HG02840 (cell line): ENCODE data around the gene LMX1B.

ENCODE experiments used
- ATAC-seq: cut with Tn5 transposase; IDR thresholded peaks from one replicate; pipeline ENCODE4 v1.9.1; 2021; ENCODE audit warnings: mild to moderate bottlenecking, moderate library complexity, moderate number of reproducible peaks; ENCODE audit not compliant: unreplicated experiment, low FRiP score

LMX1B gene

DNA sequence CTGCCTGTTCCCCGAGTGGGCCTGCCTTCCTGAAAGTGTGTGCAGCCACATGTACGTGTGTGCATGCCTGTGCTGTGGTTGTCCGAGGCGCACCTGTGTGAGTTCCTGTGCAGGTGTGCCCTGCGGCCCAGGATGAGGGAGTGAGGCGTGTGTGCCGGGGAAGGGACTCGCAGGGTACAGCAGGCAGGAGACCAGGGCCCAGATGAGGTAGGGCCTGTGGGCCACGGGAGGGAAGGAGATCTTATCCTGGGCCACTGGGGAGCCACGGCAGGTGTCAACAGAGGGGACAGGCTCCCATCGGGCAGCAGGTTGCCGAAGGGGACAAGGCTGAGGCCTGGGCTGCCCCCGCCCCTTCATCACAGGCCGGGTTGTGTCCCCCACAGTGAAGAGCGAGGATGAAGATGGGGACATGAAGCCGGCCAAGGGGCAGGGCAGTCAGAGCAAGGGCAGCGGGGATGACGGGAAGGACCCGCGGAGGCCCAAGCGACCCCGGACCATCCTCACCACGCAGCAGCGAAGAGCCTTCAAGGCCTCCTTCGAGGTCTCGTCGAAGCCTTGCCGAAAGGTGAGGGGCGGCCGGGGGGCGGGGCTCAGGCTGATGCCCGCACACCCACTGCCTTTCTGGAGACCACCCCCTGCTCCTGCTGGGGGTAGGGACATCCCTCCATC, 79.2 kb downstream of the LMX1B start:
- ATAC-seq = no peak

DNA sequence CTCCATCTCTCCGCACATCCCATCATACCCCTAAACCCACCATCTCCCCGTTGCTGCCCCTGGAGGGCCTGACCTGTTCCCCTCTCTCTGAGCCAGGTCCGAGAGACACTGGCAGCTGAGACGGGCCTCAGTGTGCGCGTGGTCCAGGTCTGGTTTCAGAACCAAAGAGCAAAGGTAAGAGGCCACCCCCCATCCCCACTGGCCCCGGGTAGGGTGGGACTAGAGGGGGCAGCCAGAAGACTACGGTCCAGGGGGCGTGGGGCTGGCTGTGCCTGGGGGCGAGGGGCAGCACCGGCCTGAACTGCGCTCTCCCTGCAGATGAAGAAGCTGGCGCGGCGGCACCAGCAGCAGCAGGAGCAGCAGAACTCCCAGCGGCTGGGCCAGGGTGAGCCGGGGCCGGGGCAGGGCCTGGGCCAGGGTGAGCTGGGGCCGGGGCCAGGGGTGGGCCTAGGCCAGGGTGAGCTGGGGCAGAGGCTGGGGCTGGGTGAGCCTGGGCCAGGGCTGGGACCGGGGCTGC, 79.8 kb downstream of the LMX1B start:
- ATAC-seq = no peak

DNA sequence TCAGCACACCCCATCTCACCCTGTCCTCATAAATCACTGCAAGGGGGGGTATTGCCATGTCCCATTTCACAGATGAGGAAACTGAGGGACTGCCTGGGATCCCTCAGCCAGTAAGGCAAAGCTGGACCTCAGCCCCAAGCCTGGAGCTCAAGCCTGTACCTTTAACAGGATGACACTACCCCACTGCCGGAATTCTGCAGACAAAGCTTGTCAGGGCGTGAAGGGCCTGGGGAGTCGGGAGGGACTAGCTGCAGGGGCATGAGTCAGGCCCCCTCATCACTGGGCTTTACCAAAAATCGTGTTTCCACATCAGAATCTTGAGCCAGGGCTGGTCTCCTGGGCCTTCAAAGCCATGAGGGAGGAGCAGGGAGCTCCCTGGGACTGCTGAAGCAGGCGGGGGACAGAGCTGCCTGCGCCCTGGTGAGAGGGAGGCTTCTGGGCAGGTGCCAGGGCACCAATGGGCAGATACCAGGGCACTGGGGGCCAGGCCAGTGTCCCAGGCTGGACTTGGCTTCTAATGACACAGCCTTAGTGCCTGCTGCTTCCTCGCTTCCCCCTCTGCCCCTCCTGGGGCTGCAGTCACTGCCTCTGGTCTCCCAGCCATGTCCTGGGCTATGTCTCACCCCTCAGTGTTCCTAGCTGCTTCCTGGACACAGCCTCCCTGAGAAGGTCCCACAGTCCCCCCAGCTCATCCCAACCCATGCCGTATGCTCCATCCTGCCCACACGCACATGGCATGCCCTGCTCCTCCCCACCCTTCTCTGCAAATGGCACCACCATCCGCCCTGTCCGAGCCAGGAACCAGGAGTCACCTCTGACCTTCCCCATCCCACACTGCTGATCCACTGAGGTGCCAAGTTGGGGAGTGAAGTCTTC, 80.7 kb downstream of the LMX1B start:
- no peak for ATAC-seq

DNA sequence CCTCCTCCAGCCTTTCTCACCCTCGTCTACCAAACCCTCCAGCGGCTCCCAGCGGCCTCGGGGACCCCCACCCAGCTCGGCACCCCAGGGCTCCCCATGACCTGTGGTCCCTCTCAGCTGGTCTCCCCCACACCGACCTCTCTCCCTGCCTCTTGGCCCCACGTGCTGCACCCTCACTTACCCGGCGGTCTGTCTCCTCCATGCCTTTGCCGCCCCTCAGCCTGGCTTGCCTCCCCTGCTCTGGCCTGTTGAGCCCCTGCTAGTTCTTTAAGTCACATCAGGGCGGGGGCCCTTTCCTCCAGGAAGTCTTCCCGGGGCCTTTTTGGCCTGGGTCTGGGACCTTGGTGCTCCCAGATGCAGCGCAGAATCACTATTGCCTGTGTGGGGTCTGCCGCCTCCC, 81.5 kb downstream of the LMX1B start:
- no peak for ATAC-seq

DNA sequence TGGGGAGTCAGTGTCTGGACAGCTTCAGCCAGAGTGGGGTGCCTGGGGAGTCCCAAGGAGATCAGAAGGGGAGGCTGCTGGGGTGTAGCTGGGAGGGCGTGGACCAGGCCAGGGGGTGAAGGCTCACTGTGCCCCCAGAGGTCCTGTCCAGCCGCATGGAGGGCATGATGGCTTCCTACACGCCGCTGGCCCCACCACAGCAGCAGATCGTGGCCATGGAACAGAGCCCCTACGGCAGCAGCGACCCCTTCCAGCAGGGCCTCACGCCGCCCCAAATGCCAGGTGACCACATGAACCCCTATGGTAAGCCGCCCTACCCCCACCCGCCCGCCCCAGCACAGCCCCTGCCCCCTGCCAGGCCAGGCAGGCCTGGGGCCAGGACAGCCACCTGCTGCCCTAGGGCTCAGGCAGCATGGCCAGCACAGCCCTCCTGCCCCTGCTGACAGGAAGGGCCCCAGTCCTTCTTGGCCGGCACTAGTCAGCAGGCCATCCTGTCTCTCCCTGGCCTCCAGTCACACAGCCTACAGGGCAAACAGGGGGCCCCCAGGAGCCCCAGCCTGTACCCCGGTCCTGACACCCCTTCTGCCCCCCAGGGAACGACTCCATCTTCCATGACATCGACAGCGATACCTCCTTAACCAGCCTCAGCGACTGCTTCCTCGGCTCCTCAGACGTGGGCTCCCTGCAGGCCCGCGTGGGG, 82.1 kb downstream of the LMX1B start:
- ATAC-seq = no peak

DNA sequence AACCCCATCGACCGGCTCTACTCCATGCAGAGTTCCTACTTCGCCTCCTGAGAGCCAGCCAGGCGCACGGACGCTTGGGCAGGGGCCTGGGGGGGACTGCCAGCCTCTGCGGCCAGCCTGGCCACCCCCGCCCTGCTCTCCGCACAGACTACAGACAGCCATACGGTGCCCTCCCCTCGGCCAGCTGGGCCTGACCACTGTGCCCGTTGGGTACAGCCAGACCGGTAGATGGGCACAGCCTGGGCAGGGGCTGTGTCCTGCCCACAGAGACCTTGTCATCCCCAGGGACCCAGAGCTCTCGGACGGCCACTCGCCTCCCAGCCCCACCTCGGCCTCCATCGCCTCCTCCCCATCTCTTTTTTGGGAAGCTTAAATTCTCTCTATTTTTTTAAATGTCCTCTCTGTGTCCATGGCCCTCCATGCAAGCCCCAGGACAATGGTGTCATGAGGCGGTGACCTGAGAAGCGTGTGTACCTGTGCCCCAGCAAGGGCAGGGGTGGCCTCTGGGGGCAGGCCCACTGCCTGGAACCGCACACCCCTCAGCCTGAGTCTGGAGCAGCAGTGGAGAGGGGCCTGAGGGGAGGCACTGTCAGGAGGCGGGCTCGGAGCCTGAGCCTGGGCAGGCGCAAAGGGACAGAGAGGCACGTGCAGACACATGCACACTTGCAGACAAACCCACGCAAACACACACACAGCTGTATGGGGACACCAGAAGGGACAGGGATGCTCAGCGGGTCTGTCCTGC, 82.8 kb downstream of the LMX1B start:
- no peak for ATAC-seq

DNA sequence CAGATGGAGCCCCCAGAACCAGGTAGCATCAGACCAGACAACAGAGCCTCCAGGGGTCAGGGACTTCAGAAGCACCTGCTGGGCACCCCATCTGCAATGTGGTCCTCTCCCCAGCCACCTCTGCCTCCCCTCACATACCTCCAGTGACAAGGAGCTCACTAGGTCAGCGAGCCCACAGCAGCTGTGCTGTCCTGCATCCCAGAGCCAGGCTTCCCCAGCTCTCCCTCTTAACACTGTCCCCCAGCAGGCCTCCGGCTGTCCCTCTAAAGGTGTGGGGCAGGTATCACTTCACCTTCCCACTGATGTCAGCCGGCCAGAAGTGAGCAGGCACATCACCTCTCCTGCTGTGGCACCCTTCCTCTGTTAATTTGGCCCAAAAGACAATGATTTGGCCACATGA, 83.6 kb downstream of the LMX1B start:
- no peak for ATAC-seq

DNA sequence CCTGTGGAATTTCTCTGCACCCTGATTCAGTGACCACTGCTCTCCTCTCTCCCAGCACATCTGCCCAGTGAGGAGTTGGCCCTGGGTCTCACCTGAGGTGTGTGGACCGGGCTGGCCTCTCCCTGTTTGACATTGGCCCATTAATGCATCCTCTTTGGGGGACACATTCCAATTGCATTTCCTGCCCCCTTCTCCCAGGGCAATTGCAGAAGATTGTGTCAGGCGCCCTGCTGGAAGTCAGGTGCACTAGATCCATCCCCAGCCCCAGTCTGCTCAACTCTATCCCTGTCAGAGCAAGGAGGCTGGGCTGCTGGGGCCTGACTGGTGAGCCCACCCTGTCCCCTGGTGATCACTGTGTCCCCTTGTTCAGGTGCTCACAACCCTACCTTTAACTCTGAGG, 84.5 kb downstream of the LMX1B start:
- ATAC-seq = no peak

DNA sequence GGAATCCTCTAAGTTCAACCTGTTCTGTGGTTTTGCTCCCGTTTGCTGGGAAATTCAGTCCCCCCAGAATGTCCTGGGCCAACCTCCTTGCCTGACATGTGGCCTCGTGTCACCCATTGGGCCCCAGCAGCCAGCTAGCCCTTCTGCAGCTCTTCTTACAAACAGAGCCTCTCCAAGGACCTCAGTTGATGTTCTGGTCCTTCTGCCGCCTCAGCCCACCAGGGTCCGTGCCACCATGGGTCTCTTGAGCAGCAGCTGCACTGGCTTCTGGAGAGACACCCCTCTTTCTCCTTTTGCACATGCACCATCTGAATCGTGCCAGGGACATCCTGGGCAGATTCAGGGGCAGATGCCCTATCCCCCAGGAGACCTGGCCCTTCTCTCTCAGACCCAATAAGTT, 85.0 kb downstream of the LMX1B start:
- ATAC-seq = no peak

DNA sequence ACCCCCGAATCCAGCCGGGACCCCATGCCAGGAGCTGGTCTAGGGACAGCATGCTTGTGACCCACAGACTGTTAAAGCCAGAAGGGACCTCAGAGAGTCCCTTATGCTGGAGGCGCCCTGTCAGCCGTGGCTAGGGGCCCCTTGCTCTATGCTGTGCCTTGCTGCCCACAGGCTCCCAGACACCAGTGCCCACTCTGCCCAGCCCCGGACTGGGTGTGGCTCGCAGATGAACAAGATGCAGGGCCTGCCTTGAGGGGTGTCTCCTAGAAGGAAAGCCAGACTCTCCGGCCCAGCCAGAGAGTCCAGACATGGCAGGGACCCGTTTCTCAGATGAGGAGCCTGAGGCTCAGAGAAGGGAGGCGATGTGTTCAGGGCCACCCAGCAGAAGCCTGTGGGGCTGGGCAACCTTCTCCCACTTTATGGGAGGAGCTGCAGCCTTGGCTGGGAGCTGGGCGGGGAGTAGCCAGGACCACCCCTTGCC, 85.7 kb downstream of the LMX1B start:
- ATAC-seq = no peak

DNA sequence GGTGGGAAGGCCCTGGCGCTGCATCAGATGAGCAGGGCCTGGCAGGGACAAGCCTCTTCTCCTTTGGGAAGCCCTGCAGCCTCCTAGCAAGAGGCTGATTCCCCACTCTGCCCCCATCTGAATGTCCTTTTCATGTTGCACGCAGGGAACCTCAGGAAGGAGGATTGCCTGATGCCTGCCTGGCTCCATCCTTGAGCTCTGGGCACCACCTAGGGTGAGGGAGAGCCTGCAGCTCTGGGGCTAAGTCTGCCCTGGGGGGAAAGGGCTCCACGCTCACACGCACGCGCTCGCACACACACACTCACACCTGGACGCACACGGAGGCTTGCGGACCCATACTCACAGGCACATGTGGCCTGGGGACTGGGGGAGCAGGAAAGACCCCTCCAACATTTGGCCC, 86.6 kb downstream of the LMX1B start:
- no peak for ATAC-seq

DNA sequence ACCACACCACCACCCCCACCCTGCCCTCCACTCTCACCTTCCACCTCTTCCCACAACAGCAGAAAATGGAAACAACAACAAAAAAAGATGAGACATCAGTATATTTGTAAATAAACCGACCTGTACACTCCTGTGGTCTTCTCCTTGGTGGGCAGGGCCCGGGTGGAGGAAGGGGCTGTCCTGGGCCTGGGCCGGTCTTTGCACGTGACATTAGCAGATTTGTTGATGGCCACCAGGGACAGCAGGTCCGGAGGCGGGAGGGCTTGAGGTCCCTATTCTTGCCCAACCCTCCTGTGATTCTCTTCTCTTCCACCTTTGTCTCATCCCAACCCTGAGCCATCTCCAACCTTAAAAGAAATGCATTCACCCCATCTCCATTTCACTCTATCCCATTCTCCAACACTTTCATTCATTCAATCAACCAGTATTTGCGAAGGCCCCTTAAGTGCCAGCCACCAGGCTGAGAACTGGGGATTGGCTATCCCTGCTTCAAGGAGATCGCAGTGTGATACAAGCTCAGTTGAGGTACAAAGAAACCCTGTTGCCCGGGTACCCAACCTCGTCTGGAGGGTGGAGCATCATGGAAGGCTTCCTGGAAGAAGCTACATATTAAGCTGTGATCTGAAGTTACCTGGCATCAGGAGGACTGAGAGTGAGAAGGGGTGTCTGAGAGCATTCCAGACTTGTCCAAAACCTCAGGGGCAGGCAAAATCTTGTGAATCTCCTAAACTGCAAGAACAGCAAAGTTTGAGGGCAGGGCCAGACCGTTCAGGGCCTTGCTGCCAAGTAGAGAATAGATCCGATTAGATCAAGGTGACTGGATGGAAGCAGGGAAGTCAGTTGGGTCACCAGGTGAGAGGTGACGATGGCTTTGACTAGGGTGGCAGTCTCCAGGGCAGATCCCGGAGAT, 87.4 kb downstream of the LMX1B start:
- no peak for ATAC-seq

DNA sequence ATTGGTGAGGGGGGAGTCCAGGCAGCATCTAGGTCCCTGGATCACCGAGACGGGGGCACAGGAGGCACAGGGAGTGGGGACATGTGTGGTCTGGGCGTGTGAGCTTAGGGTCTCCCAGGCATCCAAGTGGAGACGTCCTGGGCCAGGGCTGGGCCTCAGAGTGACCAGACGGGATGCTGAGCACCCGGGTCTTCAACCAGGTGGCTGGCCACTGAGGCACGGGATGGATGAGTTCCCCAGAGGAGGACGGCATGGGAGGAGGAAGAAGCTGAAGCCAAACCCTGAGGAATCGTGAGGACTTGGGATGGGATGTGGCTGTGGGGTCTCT, 88.0 kb downstream of the LMX1B start:
- ATAC-seq = no peak

DNA sequence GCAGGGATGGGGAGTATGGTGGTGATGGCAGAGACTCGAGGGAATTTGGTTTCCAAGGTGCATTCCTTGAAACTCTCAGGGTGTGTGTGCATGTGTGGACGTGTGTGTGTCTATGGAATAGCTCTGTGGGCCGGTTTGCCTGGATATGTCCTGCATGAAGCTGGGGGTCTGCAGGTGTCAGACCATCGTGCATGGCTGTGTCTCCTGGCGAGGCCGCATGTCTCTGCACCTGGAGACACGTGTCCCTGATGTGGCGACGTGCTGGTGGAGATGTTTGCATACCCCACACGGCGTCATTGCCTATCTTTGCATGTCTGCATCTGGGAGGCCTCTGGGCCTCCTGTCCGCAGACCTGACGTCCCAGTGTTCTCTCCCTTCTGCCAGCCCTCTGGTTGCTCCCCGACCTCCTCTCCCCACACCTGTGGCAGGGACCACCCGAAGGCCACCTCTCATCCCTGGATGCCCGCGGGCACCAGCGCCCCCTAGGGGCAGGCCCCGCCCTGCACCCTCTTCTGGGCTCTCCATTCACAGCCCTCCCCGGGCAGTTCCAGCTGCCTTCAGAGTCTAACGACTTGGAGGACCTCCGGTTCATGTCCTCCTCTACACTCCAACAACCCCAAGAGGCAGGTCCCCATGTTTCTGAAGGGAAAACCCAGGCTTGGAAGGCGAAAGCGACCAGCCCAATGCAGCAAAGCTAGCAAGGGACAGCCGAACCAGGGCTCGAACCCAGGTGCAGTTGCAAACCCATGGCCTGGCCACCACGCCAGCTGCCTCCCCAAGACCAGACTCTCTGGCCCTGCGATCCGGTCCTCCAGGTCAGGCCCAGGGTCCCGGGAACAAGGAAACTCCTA, 88.6 kb downstream of the LMX1B start:
- ATAC-seq = no peak

DNA sequence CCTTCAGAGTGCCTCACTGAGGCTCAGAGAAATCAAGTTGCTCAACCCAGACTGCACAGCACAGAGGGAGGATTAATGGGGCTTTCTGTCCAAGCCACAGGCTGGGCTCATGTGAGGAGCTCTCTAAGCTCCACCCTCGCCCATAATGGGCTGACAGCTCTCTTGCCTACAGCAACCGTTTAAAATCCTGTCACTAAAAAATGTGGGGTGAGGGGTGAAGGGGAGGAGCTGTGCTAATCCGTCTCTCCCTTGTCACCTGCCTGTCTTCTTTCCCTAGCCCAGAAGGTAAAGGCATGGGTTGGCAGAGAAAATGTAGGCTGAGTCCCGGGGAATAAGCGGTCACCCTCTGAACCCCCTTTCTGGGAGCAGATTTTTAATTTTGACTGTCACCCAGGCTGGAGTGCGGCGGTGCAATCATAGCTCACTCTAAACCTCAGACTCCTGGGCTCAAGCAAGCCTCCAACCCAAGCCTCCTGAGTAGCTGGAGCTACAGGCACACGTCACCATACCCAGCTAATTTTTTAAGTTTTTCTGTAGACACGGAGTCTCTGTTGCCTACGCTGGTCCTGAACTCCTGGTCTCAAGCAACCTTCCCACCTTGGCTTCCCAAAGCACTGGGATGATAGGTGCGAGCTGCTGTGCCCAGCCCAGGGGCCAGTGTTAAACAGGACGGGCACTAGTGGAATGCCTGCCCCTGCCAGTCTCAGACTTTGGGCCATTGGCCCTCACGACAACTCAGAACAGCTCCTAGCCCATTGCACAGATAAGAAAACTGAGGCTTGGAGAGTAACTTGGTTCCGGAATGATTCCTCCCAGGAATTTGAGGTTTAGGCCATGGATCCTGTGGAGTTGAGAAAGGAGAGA, 89.5 kb downstream of the LMX1B start:
- ATAC-seq = no peak

DNA sequence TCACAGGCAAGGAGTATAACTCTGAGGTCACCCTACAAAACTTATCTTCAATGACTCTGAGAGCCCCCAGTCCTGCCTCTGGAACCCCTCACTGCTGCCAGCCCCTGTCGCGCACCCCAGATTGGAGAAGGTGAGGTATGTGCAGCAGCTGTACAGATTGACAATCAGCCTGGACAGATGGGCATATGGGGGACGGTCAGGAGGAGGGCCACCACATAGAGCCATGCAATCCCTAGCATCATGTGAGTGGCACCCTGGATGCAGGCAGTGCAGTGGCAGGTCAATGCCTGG, 90.1 kb downstream of the LMX1B start:
- no peak for ATAC-seq

DNA sequence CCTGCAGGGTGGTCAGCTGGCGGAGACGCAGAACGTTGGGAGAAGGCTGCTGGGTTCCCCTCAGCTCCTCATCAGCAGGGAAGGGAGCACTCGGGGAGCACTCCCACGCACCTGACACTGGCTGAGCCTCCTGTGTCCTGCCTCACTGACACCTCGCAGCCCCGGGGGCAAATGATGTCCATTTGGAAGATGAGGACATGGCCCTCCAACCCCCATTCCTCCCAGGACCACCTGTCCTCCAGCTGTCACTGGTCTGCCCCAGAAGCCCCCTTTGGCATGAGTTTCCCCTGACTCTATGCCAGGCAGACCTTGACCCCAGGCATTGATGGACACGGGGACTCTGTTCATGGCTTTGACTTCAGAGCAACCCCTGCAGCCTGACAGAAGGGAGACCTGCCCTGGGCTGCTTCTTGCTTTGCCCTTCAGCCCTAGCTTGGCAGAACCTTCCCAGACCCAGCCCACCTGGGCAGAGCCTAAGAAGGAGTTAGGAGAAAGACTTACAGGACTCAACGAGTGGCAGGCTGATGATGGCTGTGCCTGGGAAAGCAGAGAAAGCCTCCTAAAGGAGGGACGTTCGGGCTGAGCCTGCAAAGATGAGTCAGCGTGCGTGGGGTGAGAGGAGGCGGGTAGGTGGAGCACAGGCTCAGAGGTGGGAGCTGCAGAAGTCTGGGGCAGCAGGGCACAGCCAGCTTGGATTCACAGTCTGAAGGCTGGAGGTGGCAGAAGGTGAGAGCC, 90.6 kb downstream of the LMX1B start:
- no peak for ATAC-seq
